Esophagus squamous epithelium (tissue), 4 donors: Measurements from ENCODE around the gene LSM8.

Source experiments
- CTCF ChIP-seq, 6 experiments: fragments of 450-650 bp in 4 of 6; fragments of 200-600 bp in 2 of 6; sonication (generic) in 2 of 6; IDR thresholded peaks; one replicate each; pipeline ENCODE4 v1.5.1; 2016 to 2019; ENCODE audit warnings: antibody characterized with exemption in 6 of 6, mild to moderate bottlenecking in 4 of 6, moderate library complexity in 4 of 6
- POLR2A ChIP-seq, 4 donors: fragments of 450-650 bp; IDR thresholded peaks; one replicate each; pipeline ENCODE4 v1.6.1; 2017; ENCODE audit warnings: antibody characterized with exemption in 4 of 4, mild to moderate bottlenecking in 4 of 4, moderate library complexity in 3 of 4

- TF ChIP-seq POLR2A (IDR thresholded peaks at IDR 0.05) = no peak
- no peak for TF ChIP-seq CTCF (IDR thresholded peaks at IDR 0.05)
Observed at GRCh38 chr7:118184565-118184940, 589 bp downstream of the LSM8 start.
